Stimulated activated CD4-positive, alpha-beta T cell treated with anti-CD3 and anti-CD28 coated beads, Interleukin-15, amount 100 ng/mL, for 24 hours (primary cell): ENCODE results near the gene TUBA1C.
"Not testable (repeated sequence)": the region's sequence is repeated elsewhere in the genome, so short reads cannot be mapped to it uniquely, and the experiment has no call there.

ENCODE experiments used
- DNase-seq: peaks from one replicate; pipeline ENCODE4 v3.0.0-alpha.2; 2020

The TUBA1C gene

DNA sequence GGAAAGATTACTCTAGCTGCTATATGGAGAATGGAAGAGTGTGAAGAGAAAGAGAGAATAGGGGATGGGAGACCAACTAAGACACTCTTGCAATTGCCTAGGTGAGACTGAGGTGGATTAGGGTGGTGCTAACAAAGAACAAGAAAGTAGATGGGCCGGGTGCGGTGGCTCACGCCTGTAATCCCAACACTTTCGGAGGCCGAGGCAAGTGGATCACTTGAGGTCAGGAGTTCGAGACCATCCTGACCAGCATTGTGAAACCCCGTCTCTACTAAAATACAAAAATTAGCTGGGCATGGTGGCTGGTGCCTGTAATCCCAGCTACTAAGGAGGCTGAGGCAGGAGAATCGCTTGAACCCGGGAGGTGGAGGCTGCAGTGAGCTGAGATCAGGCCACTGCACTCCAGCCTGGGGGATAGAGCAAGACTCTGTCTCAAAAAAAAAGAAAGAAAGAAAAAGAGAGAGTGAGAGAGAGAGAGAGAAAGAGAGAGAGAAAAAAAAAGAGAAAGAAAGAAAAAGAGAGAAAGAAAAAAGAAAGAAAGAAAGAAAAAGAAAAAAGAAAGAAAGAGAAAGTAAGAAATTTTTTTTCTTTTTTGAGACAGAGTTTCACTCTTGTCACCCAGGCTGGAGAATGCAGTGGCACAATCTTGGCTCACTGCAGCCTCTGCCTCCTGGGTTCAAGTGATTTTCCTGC lies 55.7 kb downstream of the TUBA1C start:
- DNase-seq: not testable (repeated sequence)

DNA sequence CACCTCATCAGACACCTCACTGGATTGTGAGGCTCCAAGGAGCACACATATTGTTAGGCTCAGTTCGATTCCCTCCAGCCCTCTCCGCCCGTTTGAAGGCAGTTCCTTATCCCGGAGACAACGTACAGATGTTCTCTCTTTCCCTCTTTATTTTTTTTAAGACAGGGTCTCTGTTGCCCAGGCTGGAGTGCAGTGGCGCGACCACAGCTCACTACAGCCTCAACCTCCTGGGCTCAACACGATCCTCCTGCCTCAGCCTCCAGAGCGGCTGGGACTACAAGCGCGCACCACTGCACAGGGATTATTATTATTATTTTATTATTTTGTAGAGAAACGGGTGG lies 57.5 kb downstream of the TUBA1C start:
- no peak for DNase-seq

DNA sequence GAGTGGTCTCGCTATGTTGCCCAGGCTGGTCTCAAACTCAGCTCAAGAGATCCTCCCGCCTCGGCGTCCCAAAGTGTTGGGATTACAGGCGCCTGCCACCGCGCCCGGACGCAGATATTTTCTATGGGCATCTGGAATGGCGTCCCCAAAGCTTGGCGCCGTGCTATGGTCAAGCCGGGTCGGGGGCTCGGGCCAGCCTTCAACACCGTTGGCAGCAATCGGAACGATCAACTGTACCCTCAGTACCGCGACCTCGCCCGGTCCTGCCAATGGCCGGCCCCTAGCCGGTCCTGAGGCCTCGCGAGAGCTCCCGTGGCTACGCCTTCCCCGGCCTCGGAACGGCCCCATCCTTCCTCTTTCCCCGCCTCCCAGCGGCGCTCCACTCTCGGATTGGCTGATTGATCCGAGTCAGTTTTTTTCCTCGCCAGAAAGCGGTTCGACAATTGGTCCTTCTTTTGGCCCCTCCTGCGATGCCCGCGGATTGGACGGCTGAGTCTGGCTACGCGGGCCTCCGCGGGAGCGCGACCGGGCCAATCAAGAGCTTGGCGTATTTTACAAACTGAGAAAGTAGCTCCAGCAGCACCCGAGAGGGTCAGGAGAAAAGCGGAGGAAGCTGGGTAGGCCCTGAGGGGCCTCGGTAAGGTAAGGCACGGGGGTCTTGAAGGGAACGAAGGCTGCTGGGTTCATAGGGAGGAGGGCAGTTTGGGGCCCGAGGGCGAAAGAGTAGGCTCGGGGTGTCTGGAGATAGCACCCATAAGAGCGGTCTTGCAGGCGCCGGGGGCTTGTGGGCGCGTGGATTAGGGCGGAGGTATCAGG lies 58.0 kb downstream of the TUBA1C start, which contains the start of gene TROAP:
TROAP (plus strand) TSS at position 548 of the 816 bp plus-strand sequence. CDS start 354 bp downstream, outside the sequence.
- DNase-seq: peak; percentile 98

DNA sequence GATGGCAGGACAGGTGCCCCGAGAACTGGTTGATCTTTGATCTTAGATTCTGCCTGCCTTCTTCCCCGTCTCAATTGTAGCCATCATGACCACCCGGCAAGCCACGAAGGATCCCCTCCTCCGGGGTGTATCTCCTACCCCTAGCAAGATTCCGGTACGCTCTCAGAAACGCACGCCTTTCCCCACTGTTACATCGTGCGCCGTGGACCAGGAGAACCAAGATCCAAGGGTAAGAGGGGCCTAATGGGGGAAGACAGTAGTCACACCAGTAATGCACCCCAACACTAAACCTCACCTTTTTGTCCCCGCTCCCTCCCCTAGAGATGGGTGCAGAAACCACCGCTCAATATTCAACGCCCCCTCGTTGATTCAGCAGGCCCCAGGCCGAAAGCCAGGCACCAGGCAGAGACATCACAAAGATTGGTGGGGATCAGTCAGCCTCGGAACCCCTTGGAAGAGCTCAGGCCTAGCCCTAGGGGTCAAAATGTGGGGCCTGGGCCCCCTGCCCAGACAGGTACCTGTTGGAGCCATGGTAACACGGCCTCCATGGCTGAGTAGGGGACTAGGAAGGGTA lies 58.7 kb downstream of the TUBA1C start:
- DNase-seq: no peak
